ENCODE data around the gene FAM177A1. TPM values are rescaled to one million over a fixed set of nuclear protein-coding genes. Genes with fewer than 3 reads are reported as not detected.
A peak's percentile ranks its signal among the peaks of the same experiment; 100 is the strongest.
"Not testable (repeated sequence)": the region's sequence is repeated elsewhere in the genome, so short reads cannot be mapped to it uniquely, and the experiment has no call there.

Gene FAM177A1
- polyA plus RNA-seq, 1 experiment = 54.0 TPM

GRCh38 chr14:35046751-35047536, 872 bp downstream of the FAM177A1 start:
- ChIA-PET POLR2A (interaction anchor here (0.5 to 1.8 kb wide), 8 partner anchors 10 to 358 kb away, joined by 3 to 8 read pairs (median 4); partner anchors contain the start of genes BAZ1A, NFKBIA and PSMA6), CTCF (no interaction called here)
- Histone ChIP-seq H3K27me3 (ENCODE audit: control insufficient read depth, insufficient read depth, low read length) (no peaks in the 10 kb centered on the region), H3K9me3 (ENCODE audit: control insufficient read depth, insufficient read depth, low read length) (no peaks in the 10 kb centered on the region), H3K27ac (ENCODE audit: low read depth, low read length) (peak overlapping the region; percentile 96), H3K4me3 (ENCODE audit: low read depth, low read length) (peak overlapping the region; percentile 91)
- no peak for DNase-seq (ENCODE audit: low read depth, low spot score)
- TF ChIP-seq, protein P1, sequence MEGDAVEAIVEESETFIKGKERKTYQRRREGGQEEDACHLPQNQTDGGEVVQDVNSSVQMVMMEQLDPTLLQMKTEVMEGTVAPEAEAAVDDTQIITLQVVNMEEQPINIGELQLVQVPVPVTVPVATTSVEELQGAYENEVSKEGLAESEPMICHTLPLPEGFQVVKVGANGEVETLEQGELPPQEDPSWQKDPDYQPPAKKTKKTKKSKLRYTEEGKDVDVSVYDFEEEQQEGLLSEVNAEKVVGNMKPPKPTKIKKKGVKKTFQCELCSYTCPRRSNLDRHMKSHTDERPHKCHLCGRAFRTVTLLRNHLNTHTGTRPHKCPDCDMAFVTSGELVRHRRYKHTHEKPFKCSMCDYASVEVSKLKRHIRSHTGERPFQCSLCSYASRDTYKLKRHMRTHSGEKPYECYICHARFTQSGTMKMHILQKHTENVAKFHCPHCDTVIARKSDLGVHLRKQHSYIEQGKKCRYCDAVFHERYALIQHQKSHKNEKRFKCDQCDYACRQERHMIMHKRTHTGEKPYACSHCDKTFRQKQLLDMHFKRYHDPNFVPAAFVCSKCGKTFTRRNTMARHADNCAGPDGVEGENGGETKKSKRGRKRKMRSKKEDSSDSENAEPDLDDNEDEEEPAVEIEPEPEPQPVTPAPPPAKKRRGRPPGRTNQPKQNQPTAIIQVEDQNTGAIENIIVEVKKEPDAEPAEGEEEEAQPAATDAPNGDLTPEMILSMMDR (IDR thresholded peaks at IDR 0.05; ENCODE audit: low read depth, low read length) = no peak

DNA sequence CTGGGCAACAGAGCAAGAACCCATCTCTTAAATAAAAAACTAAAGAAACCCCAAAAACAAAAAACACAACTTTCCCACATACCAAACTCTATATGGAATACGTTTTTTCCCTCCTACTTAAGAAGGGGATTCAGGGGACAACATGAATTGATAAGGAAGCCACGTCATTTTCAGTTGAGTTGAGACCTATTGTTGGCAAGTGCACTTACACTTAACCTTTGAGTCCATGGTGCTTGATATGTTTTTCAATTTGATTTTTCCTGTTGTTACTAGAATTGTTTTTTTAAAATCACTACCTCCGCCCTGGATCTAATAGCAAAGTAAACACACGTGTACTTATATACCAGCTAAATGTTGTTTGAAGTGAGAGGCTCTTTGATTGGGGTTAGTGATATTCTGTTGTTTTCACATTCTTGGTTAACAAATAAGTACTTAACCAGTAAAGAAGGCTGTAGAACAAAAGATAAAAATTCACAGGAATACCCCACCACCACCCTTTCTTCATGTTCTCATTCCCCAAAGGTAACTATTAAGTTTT, 2.0 kb downstream of the FAM177A1 start:
- Histone ChIP-seq H3K27ac (ENCODE audit: low read depth, low read length) (no peak overlapping the region), H3K9me3 (ENCODE audit: control insufficient read depth, insufficient read depth, low read length) (no peaks in the 10 kb centered on the region), H3K27me3 (ENCODE audit: control insufficient read depth, insufficient read depth, low read length) (no peaks in the 10 kb centered on the region), H3K4me3 (ENCODE audit: low read depth, low read length) (no peak overlapping the region)
- TF ChIP-seq, protein P1 (IDR thresholded peaks at IDR 0.05; ENCODE audit: low read depth, low read length) = no peak
- ChIA-PET CTCF (no interaction called here), POLR2A (no interaction called here)
- DNase-seq (ENCODE audit: low read depth, low spot score) = no peak

DNA sequence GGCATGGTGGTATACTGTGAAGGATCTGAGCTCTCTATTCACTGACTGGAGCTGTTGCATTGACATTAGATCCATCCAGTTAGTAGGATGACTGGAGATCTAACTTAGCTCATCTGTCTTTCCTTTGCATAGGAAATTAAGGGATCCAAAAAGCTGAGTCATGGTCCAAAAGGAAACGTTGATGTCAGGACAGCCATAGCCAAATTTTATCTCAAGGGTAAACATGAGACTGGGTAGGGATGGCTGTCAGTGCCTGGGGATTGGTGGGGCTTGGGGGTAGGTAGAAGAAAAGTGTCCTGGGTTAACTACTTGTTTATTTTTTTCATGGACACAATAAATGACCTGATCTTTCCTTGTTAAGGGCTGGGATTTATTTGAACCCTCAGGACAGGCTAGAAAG, 4.6 kb downstream of the FAM177A1 start:
- no peak overlapping the region for H3K27ac ChIP-seq (ENCODE audit: low read depth, low read length)

DNA sequence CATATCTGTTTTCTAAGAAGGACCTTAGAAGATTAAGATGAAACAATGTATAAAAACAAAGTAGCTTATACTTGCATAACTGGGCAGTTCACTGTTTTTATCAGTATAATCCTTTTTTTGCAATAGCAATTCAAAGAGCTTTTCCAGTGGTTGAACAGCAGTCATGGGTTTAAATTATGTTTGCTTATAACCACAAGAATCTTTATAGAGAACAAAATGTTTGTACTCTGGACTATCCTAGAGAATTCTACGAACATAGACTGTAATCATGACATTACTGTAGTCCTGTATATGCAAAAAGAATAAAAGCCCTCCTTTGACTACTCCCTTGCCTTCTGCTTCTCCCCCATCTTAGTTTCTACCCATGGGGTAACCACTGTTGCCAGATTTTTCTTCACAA, 5.7 kb downstream of the FAM177A1 start:
- Histone ChIP-seq H3K4me3 (ENCODE audit: low read depth, low read length) (no peak overlapping the region), H3K27me3 (ENCODE audit: control insufficient read depth, insufficient read depth, low read length) (no peaks in the 10 kb centered on the region), H3K27ac (ENCODE audit: low read depth, low read length) (no peak overlapping the region), H3K9me3 (ENCODE audit: control insufficient read depth, insufficient read depth, low read length) (no peaks in the 10 kb centered on the region)
- ChIA-PET POLR2A (interaction anchor here (0.5 to 0.6 kb wide), 2 partner anchors 61 to 348 kb away, joined by 6 to 7 read pairs; no protein-coding TSS in a partner anchor), CTCF (no interaction called here)
- TF ChIP-seq, protein P1 (IDR thresholded peaks at IDR 0.05; ENCODE audit: low read depth, low read length) = no peak
- DNase-seq (ENCODE audit: low read depth, low spot score) = no peak

More for the DNA sequence above, 4.6 kb downstream of the FAM177A1 start:
- no peak for DNase-seq (ENCODE audit: low read depth, low spot score)
- Histone ChIP-seq H3K4me3 (ENCODE audit: low read depth, low read length) (no peak overlapping the region), H3K9me3 (ENCODE audit: control insufficient read depth, insufficient read depth, low read length) (no peaks in the 10 kb centered on the region), H3K27me3 (ENCODE audit: control insufficient read depth, insufficient read depth, low read length) (no peaks in the 10 kb centered on the region)
- TF ChIP-seq, protein P1 (IDR thresholded peaks at IDR 0.05; ENCODE audit: low read depth, low read length) = no peak
- CTCF ChIA-PET = interaction anchor here (0.5 kb wide), 1 partner anchor 403 kb away, joined by 9 read pairs; no protein-coding TSS in a partner anchor
- POLR2A ChIA-PET = interaction anchor here (0.6 to 0.9 kb wide), 2 partner anchors 9 to 10 kb away, joined by 4 to 6 read pairs; no protein-coding TSS in a partner anchor

GRCh38 chr14:35052637-35053036, 6.6 kb downstream of the FAM177A1 start:
- POLR2A ChIA-PET = no interaction called here
- DNase-seq (ENCODE audit: low read depth, low spot score) = no peak
- TF ChIP-seq, protein P1 (IDR thresholded peaks at IDR 0.05; ENCODE audit: low read depth, low read length) = no peak

GRCh38 chr14:35061113-35061791, 15.2 kb downstream of the FAM177A1 start:
- ChIA-PET CTCF (interaction anchor here (0.7 kb wide), 1 partner anchor 418 kb away, joined by 3 read pairs; no protein-coding TSS in a partner anchor), POLR2A (interaction anchor here (0.6 kb wide), 1 partner anchor 10 kb away, joined by 6 read pairs; no protein-coding TSS in a partner anchor)
- not testable (repeated sequence) for DNase-seq (ENCODE audit: low read depth, low spot score); H3K4me3 ChIP-seq (ENCODE audit: low read depth, low read length); H3K27ac ChIP-seq (ENCODE audit: low read depth, low read length); H3K27me3 ChIP-seq (ENCODE audit: control insufficient read depth, insufficient read depth, low read length); H3K9me3 ChIP-seq (ENCODE audit: control insufficient read depth, insufficient read depth, low read length)

More at GRCh38 chr14:35052637-35053036, 6.6 kb downstream of the FAM177A1 start:
- H3K9me3 ChIP-seq (ENCODE audit: control insufficient read depth, insufficient read depth, low read length) = no peaks in the 10 kb centered on the region
- H3K4me3 ChIP-seq (ENCODE audit: low read depth, low read length) = no peak overlapping the region
- CTCF ChIA-PET = no interaction called here
- no peaks in the 10 kb centered on the region for H3K27me3 ChIP-seq (ENCODE audit: control insufficient read depth, insufficient read depth, low read length)
- H3K27ac ChIP-seq (ENCODE audit: low read depth, low read length) = no peak overlapping the region
